ENCODE data around the gene AATF.

AATF gene

DNA sequence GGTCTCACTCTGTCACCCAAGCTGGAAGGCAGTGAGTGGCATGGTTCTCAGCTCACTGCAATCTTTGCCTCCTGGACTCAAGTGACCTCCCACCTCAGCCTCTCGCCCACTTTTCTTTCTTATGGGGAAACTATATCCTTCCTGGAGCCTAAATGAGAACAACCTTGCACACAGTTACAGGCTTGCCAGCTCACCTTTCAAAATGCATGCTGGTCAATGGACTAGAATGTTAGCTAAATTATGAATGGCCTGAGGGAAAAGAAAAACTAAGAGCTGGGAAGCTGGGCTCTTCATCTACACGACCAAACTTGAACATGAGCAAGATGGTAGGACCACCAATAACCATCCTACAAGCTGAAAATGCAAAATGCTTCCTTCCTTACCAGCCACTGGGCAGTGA lies 22.1 kb upstream of the AATF start:
- H3K4me3 ChIP-seq (ENCODE audit: low read depth, low read length, poor library complexity, severe bottlenecking), result no peak overlapping the region
- TF ChIP-seq CTCF (IDR thresholded peaks at IDR 0.05; ENCODE audit: low read length) (no peak), EZH2 (IDR thresholded peaks at IDR 0.05; ENCODE audit: borderline replicate concordance, low read length) (no peak)
- no peak overlapping the region for H2AFZ ChIP-seq (ENCODE audit: low read length)
- no peaks in the 10 kb centered on the region for H3F3A ChIP-seq (ENCODE audit: insufficient read depth, low read length)
- no peaks in the 10 kb centered on the region for H3K79me2 ChIP-seq (ENCODE audit: insufficient read depth, low read length)
- no peak overlapping the region for H3K4me2 ChIP-seq (ENCODE audit: low read length)
- no peaks in the 10 kb centered on the region for H3K36me3 ChIP-seq (ENCODE audit: insufficient read depth, low read length)
- H3K9me3 ChIP-seq (ENCODE audit: low read length), result no peaks in the 10 kb centered on the region
- H3K27ac ChIP-seq (ENCODE audit: low read depth, low read length, poor library complexity, severe bottlenecking), result no peak overlapping the region
- H3K9me2 ChIP-seq (ENCODE audit: low read depth, low read length), result no peaks in the 10 kb centered on the region
- peaks cover 10% of the 10 kb centered on the region for H3K4me1 ChIP-seq (ENCODE audit: insufficient read depth, low read length, severe bottlenecking)
- H3K9ac ChIP-seq (ENCODE audit: low read length), result no peak overlapping the region
- H3K27me3 ChIP-seq (ENCODE audit: insufficient read depth, low read length), result no peaks in the 10 kb centered on the region
- H4K20me1 ChIP-seq (ENCODE audit: insufficient read depth, low read length), result no peaks in the 10 kb centered on the region

GRCh38 chr17:36928471-36929345 lies 20.0 kb upstream of the AATF start:
- Histone ChIP-seq H3K27ac (ENCODE audit: low read depth, low read length, poor library complexity, severe bottlenecking) (no peak overlapping the region), H3K4me3 (ENCODE audit: low read depth, low read length, poor library complexity, severe bottlenecking) (peak overlapping the region; percentile 16), H3K36me3 (ENCODE audit: insufficient read depth, low read length) (no peaks in the 10 kb centered on the region), H4K20me1 (ENCODE audit: insufficient read depth, low read length) (no peaks in the 10 kb centered on the region), H2AFZ (ENCODE audit: low read length) (peak overlapping the region; percentile 31; the same call in 1 of the 2 replicates), H3K4me2 (ENCODE audit: low read length) (peak overlapping the region; percentile 30), H3K9ac (ENCODE audit: low read length) (no peak overlapping the region), H3K9me3 (ENCODE audit: low read length) (no peaks in the 10 kb centered on the region), H3K79me2 (ENCODE audit: insufficient read depth, low read length) (no peaks in the 10 kb centered on the region), H3K4me1 (ENCODE audit: insufficient read depth, low read length, severe bottlenecking) (peaks cover 10% of the 10 kb centered on the region), H3K27me3 (ENCODE audit: insufficient read depth, low read length) (no peaks in the 10 kb centered on the region), H3F3A (ENCODE audit: insufficient read depth, low read length) (no peaks in the 10 kb centered on the region), H3K9me2 (ENCODE audit: low read depth, low read length) (no peaks in the 10 kb centered on the region)
- TF ChIP-seq EZH2 (IDR thresholded peaks at IDR 0.05; ENCODE audit: borderline replicate concordance, low read length), result no peak
- no peak for TF ChIP-seq CTCF (IDR thresholded peaks at IDR 0.05; ENCODE audit: low read length)

DNA sequence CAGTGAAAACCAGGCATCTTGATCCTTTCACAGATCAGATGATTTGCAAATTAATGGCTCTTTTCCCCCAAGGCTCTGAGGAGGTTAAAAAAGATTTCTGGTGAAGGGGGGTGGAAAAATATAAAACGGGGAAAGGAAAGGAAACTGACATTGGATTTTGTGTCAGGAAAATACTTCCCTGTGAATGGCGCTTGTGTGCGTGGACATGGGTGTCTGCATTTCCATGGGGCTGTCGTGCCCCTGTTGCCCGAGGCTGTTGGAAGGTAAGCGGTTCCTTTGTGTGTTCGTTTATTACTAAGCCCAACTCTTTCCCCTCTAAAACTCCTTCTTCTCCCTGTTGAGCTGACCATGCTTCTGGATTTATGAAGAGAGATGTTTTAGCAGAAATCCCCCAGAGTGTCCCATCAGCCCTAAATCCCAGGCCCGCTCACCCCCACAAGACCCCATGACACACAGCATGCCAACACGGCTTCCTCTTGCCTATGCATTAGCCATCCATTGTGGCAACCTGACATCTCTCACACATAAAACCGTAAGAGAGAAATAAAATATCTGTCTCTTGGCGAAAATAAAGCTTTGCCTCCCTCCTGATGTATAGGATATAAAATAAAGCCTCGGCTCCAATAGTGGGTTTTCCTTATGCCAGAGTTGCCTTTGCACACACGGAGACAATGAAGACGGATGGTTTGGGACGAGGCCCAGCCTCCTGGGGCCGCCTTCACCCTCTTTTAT lies 18.7 kb upstream of the AATF start:
- Histone ChIP-seq H3F3A (ENCODE audit: insufficient read depth, low read length) (no peaks in the 10 kb centered on the region), H3K9ac (ENCODE audit: low read length) (no peak overlapping the region), H3K4me1 (ENCODE audit: insufficient read depth, low read length, severe bottlenecking) (peaks cover 10% of the 10 kb centered on the region), H3K4me2 (ENCODE audit: low read length) (no peak overlapping the region), H3K36me3 (ENCODE audit: insufficient read depth, low read length) (no peaks in the 10 kb centered on the region), H3K9me2 (ENCODE audit: low read depth, low read length) (no peaks in the 10 kb centered on the region), H3K27ac (ENCODE audit: low read depth, low read length, poor library complexity, severe bottlenecking) (no peak overlapping the region), H3K27me3 (ENCODE audit: insufficient read depth, low read length) (no peaks in the 10 kb centered on the region), H3K4me3 (ENCODE audit: low read depth, low read length, poor library complexity, severe bottlenecking) (no peak overlapping the region), H3K79me2 (ENCODE audit: insufficient read depth, low read length) (no peaks in the 10 kb centered on the region), H2AFZ (ENCODE audit: low read length) (no peak overlapping the region), H4K20me1 (ENCODE audit: insufficient read depth, low read length) (no peaks in the 10 kb centered on the region), H3K9me3 (ENCODE audit: low read length) (no peaks in the 10 kb centered on the region)
- no peak for TF ChIP-seq EZH2 (IDR thresholded peaks at IDR 0.05; ENCODE audit: borderline replicate concordance, low read length)
- no peak for TF ChIP-seq CTCF (IDR thresholded peaks at IDR 0.05; ENCODE audit: low read length)
